GM19455 (cell line): ENCODE measurements around the gene UBE2O.

Experiments used
- ATAC-seq: cut with Tn5 transposase; IDR thresholded peaks from one replicate; pipeline ENCODE4 v1.9.1; 2021; ENCODE audit not compliant: unreplicated experiment

UBE2O gene

DNA sequence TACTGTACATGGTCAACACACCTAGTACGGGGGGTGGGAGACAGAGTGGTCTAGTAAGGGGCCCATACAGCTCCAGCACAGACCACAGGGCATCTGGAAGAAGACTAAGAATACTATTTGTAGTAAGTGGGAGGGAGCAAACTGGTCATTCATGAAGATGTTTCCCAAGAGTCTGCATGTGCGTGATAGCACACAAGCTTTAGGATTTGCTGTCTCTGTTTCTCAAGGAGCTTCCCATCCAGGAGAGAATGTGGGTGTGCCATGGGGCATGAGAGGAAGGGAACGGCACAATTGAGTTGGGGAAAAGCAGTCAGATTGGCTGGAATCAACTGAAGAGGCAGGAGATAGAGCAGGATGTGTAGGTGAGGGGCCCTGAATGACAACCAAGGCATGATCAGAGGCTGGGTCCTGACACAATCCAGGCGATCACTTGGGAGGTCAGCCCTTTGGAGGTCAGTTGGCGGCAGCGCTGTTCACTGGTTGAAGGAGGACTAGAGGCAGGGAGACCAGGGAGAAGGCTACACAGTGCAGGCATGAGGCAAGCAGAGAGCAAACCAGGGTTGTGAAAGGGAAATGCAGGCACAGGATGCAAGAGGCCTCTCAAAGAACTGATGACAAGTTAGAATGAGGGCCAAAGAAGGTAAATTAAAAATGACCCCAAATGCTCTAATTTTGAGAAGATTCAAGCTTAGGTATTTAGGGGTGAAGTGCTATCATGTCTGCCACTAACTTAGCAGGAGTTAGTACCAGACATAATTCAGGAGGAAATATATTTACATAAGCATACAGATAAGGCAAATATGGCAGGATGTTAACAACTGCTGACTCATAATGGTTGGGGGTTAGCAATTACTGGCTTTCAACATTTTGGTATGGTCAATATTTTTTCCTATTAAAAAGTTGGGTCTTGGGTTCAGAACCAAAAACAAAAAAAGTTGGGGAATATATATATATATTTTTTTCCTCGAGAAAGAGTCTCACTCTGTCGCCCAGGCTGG lies 10.3 kb downstream of the UBE2O start:
- no peak for ATAC-seq

GRCh38 chr17:76441686-76442340 lies 11.1 kb downstream of the UBE2O start:
- no peak for ATAC-seq

DNA sequence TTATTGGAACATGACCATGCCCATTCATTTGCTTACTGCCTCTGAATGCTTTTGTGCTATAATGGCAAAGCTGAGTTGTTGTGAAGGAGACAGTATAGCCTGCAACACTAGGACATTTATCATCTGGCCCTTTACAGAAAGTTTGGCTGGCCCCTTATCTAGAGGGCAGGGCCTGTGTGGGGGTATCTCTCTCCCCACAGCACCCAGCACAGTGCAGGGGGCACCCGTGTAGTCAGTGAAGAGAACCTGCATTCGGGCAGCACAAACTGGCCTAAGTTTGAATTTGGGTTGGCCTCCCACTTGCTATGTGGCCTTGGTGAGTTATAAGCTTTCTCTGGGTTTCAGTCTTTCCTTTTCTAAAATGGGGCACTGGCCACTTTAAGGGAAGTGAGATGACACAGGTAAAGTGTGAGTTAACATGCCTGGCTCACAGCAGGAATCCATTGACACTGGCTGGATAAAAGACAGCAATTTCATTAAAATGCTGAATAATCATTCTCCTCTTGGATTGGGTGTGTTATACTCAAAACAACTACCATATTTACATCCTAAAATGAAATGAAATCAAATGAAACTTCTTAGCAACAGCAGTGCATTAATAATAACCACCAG lies 12.1 kb downstream of the UBE2O start:
- ATAC-seq = no peak

DNA sequence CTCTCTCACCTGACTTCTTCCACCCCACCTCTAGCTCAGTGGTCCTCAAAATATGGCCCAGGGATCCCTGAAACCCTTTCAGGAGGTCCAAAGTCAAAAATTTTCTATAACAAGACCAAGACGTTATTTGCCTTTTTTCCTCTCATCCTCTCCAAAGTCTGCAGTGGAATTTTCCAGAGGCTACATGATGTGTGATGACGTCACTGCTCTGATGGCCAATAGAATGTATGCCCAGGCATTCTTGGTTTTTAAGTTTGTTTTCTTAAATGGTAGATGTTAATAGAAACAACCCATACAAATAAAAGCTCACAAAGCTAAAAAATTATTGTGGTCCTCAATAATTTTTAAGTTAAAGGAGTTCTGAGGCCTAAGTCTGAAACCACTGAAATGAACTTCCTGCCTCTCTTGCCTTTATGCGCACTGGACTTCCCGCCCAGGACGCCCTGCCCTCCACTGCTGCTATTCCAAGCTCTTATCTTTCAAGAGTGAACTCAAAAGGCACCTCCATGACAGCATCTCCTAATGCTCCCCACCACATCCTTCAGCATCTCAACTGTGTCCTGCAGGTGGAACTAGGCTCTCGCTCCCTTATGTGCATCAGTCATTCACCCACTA lies 13.5 kb downstream of the UBE2O start:
- ATAC-seq = no peak

DNA sequence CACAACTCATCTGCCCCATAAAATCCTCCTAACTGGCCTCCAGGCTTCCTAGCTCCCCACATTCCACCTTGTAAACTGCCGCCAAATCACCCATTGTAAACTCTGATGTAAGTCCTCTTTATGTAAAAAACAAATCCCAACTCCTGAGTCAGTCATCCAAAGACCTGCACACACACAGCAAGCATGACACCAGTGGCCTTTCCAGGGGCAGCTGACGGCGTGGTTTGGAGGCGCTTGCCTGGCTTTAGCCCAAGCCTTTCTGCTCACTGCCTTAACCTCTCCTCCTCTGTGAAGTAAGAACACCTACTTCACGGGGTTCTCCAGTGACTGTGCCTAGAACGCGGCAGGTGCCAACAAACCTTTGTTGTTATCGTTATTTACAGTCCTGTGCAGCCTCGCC lies 14.0 kb downstream of the UBE2O start:
- ATAC-seq = no peak

DNA sequence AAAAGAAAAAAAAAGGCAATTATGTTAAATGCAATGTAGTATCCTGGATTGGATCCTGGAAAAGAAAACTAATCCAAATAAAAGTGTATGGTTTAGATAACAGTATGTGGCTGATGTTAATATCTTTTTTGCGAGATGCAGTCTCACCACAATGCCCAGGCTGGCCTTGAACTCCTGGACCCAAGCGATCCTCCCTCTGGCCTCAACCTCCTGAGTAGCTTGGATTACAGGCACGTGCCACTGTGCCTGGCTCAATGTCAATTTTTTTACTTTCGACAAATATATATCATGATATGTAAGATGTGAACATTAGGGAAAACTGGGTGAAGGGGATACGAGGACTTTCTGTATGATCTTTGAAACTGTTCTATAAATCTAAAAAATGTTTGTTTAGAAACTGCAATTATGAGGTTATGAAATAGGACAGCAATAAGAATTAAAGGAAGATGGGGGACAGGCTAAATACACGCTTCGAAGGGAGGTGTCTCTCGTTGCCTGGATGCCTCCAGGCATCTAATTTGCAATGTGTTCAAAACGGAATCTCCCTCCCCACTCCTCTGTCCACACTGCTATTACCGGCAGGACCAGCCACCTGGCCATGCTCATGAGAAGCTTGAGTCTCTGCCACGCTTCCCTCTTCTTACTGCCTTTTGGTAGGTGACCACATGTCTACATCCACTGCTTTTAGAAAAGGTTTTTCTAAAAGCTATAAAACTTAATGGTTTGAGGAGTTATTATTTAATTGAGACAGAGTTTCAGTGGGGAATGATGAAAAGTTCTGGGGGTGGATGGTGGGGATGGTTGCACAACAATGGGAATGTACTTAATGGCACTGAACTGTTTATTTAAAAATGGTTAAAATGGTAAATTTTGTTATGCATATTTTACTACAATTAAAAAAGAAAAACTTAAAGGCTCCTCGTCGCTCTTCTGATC lies 15.2 kb downstream of the UBE2O start:
- no peak for ATAC-seq

DNA sequence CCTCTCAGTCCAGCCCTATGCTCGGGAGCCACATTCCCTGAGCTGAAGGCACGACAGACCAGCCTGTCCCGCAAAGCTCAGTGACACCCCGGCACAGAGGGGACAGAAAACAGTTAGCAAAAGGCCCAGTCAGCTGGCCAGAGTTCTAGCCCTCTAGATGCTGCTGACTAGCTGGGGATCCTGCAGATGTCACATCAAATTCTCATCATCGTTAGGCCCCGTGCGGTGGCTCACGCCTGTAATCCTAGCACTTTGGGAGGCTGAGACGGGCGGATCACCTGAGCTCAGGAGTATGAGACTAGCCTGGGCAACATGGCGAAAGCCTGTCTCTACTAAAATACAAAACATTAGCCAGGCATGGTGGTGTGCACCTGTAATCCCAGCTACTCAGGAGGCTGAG lies 17.2 kb downstream of the UBE2O start:
- ATAC-seq = no peak

- ATAC-seq = no peak
These were observed 18.1 kb downstream of the UBE2O start for GRCh38 chr17:76434870-76435269.

DNA sequence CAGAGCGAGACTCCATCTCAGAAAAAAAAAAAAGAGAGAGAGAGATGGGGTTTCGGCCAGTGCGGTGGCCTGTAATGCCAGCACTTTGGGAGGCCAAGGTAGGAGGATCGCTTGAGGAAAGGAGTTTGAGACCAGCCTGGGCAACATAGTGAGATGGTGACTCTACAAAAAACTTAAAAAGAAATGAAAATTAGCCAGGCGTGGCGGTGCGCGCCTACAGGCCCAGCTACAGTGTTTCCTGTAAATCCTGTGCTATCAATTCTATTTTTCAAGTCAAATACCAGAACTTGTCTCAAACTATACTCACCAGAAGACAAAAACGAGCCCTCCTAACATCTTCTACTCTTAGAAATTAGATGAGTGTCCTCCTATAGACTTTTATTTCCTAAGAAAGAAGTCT lies 19.3 kb downstream of the UBE2O start:
- no peak for ATAC-seq

- no peak for ATAC-seq
These were observed 20.1 kb downstream of the UBE2O start for GRCh38 chr17:76432712-76433336.

DNA sequence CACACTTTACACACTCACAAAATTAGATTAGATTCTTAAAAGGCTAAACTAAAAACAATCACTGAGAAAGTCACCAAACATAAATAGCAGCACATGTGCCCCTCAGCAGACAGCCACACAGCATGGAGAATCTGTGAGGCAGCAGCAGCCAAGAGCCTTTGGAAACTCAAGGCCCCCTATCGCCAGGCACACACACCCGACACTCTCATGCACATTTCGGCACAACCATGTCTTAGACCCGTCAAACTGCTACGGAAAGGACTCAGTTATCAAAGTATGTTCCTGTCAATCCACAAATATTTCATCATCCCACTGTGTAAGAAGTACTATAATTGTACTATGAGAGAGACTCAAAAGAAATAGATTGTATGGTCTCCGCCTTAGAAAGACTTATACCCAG lies 20.9 kb downstream of the UBE2O start:
- no peak for ATAC-seq

- no peak for ATAC-seq
These were observed 21.4 kb downstream of the UBE2O start for GRCh38 chr17:76431509-76431908.

GRCh38 chr17:76428511-76428910 lies 24.4 kb downstream of the UBE2O start:
- no peak for ATAC-seq

GRCh38 chr17:76427501-76428231 lies 25.3 kb downstream of the UBE2O start:
- no peak for ATAC-seq

- no peak for ATAC-seq
These were observed 26.1 kb downstream of the UBE2O start for GRCh38 chr17:76426853-76427252.

- ATAC-seq = no peak
These were observed 30.1 kb downstream of the UBE2O start for GRCh38 chr17:76422860-76423259.

GRCh38 chr17:76422406-76422805 lies 30.5 kb downstream of the UBE2O start:
- no peak for ATAC-seq

- ATAC-seq = no peak
These were observed 31.9 kb downstream of the UBE2O start for GRCh38 chr17:76421044-76421407.

GRCh38 chr17:76420356-76421043 lies 32.5 kb downstream of the UBE2O start:
- no peak for ATAC-seq
